Measurements from ENCODE around the gene PIGN.

DNA sequence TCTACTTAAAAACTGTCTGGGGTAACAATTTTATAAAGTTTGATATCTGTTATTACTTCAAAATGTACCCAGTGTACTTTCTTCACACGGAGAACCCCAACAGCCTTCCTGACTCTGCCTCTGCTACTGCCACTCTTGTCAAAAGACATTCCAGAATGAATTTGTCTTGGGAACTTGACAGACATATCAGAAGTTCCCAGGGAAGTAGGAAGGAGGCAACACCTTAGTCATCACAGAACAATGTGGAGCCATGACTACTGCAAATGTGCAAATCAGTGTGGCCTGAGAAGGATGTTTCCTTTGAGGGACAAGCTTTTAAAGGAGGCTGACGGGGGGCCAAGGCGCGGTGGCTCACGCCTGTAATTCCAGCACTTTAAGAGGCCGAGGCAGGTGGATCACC is 160.3 kb downstream of the PIGN start:
- TF ChIP-seq, protein P1, sequence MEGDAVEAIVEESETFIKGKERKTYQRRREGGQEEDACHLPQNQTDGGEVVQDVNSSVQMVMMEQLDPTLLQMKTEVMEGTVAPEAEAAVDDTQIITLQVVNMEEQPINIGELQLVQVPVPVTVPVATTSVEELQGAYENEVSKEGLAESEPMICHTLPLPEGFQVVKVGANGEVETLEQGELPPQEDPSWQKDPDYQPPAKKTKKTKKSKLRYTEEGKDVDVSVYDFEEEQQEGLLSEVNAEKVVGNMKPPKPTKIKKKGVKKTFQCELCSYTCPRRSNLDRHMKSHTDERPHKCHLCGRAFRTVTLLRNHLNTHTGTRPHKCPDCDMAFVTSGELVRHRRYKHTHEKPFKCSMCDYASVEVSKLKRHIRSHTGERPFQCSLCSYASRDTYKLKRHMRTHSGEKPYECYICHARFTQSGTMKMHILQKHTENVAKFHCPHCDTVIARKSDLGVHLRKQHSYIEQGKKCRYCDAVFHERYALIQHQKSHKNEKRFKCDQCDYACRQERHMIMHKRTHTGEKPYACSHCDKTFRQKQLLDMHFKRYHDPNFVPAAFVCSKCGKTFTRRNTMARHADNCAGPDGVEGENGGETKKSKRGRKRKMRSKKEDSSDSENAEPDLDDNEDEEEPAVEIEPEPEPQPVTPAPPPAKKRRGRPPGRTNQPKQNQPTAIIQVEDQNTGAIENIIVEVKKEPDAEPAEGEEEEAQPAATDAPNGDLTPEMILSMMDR (IDR thresholded peaks at IDR 0.05; ENCODE audit: low read depth, low read length): no peak
- no peak for TF ChIP-seq POLR2A (IDR thresholded peaks at IDR 0.05; ENCODE audit: extremely low read depth, insufficient read length)
- TF ChIP-seq, protein P2, sequence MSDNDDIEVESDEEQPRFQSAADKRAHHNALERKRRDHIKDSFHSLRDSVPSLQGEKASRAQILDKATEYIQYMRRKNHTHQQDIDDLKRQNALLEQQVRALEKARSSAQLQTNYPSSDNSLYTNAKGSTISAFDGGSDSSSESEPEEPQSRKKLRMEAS (IDR thresholded peaks at IDR 0.05; ENCODE audit: low read depth, low read length): no peak
